ENCODE results near the gene SMIM3. TPM values are rescaled to one million over a fixed set of nuclear protein-coding genes. Genes with fewer than 3 reads are reported as not detected.

The SMIM3 gene
- polyA plus RNA-seq, 4 donors: 14.2 to 24.6 (median 20.3) TPM

Other genes with a start within 250 kb of the SMIM3 start
- 10 to 100 TPM; 23.2 to 44.0 (median 30.3) TPM for gene SYNPO, start 138.1 kb upstream of the SMIM3 start, polyA plus RNA-seq
- gene MYOZ3, start 117.5 kb upstream of the SMIM3 start, polyA plus RNA-seq: 1 to 10 TPM in 1 of 4 donors, under 1 TPM in 3; 0.27 to 1.5 (median 0.38) TPM
- 10 to 100 TPM; 28.1 to 55.5 (median 32.1) TPM for gene RBM22, start 77.7 kb upstream of the SMIM3 start, polyA plus RNA-seq
- 10 to 100 TPM; 15.7 to 46.6 (median 19.9) TPM for gene DCTN4, start 19.7 kb upstream of the SMIM3 start, polyA plus RNA-seq
- gene IRGM, start 67.8 kb downstream of the SMIM3 start, polyA plus RNA-seq: under 1 TPM in 1 of 4 donors, not detected in 3; 0.10 TPM
- gene ZNF300, start 126.2 kb downstream of the SMIM3 start, polyA plus RNA-seq: 10 to 100 TPM in 1 of 4 donors, 1 to 10 TPM in 2, under 1 TPM in 1; 0.54 to 11.3 (median 3.3) TPM
- gene GPX3, start 241.8 kb downstream of the SMIM3 start, polyA plus RNA-seq: 1,000 to 10,000 TPM in 1 of 4 donors, 100 to 1,000 TPM in 1, 10 to 100 TPM in 2; 19.9 to 1,014 (median 112) TPM

All from small intestine (tissue), 4 donors.